IPS-15b (cell line): ENCODE measurements around the gene ZNF844.
"Not testable (repeated sequence)": the region's sequence is repeated elsewhere in the genome, so short reads cannot be mapped to it uniquely, and the experiment has no call there.

Experiments
- H3K27me3 ChIP-seq: one replicate; pipeline ENCODE4 v1.6.1; 2013; ENCODE audit warnings: low read length; ENCODE audit not compliant: control insufficient read depth, insufficient read depth
- H3K36me3 ChIP-seq: one replicate; pipeline ENCODE4 v1.6.1; 2013; ENCODE audit warnings: low read length; ENCODE audit not compliant: control insufficient read depth, insufficient read depth
- H3K4me1 ChIP-seq: one replicate; pipeline ENCODE4 v1.6.1; 2013; ENCODE audit warnings: mild to moderate bottlenecking, low read length; ENCODE audit not compliant: control insufficient read depth, insufficient read depth
- H3K4me3 ChIP-seq: one replicate; pipeline ENCODE4 v1.5.1; 2013; ENCODE audit warnings: low read depth, low read length
- H3K9ac ChIP-seq: one replicate; pipeline ENCODE4 v1.6.1; 2013; ENCODE audit warnings: low read depth, mild to moderate bottlenecking, low read length
- H3K9me3 ChIP-seq: one replicate; pipeline ENCODE4 v1.6.1; 2013; ENCODE audit warnings: mild to moderate bottlenecking, low read length; ENCODE audit not compliant: control insufficient read depth, insufficient read depth

The ZNF844 gene

DNA sequence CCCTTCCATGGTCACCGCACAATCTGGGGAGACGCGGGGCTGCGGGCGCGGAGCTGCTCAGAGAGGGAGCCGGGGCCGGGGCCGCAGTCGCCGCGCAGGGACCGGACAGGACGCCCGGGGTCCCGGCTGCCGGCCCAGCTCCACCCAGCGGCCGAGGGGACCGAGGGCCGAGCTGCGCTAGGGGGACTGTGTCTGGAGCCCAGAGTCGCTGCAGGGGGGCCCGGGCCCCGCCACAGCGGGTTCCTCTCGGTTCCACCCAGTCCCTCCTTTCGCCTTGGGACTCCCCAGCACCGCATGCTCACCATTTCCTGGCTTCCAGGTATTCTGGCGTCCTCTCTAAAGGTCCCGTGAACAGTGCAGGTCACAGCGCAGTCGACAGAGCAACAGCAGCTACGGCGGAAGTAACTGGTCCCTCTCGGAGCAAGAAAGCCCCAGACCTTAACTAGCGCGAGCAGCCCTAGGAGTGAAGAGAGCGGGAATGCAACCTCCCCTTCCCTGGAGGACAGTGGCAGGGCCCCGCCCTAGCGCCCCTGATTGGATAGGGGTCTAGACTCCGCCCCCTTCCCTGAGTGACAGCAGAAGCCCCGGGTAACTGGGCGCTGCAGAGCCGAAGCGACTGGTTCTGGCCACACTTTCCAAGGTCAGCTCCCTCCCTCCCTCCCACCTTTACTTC, 11.9 kb upstream of the ZNF844 start, which contains the start of gene ZNF878:
Gene ZNF878 (minus strand): TSS at position 465 of the 673 bp plus-strand sequence. CDS start 160 bp downstream, at position 305.
- Histone ChIP-seq H3K4me1 (peaks cover 2% of the 10 kb centered on the region), H3K9ac (peak within 1 kb of the TSS; percentile 85), H3K4me3 (peak within 1 kb of the TSS; percentile 93), H3K27me3 (peaks cover 2% of the 10 kb centered on the region), H3K9me3 (no peaks in the 10 kb centered on the region), H3K36me3 (no peaks in the 10 kb centered on the region)

DNA sequence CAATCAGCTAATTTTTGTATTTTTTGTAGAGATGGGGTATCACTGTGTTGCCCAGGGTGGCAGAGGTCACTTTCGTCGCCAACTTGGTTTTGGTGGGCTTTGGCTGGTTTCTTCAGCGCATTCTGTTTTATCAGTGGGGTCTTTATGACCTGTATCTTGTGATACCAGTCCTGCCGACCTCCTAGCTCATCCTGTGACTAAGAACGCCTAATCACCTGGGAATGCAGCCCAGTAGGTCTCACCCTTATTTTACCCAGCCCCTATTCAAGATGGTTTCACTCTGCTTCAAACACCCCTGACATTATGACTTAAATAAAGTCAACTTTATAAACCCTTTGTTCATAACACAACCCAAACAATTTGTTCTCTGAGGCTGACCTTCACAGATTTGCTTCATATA, 8.7 kb upstream of the ZNF844 start:
- H3K36me3 ChIP-seq = no peaks in the 10 kb centered on the region
- peaks cover 5% of the 10 kb centered on the region for H3K4me1 ChIP-seq
- H3K27me3 ChIP-seq = peaks cover 2% of the 10 kb centered on the region

DNA sequence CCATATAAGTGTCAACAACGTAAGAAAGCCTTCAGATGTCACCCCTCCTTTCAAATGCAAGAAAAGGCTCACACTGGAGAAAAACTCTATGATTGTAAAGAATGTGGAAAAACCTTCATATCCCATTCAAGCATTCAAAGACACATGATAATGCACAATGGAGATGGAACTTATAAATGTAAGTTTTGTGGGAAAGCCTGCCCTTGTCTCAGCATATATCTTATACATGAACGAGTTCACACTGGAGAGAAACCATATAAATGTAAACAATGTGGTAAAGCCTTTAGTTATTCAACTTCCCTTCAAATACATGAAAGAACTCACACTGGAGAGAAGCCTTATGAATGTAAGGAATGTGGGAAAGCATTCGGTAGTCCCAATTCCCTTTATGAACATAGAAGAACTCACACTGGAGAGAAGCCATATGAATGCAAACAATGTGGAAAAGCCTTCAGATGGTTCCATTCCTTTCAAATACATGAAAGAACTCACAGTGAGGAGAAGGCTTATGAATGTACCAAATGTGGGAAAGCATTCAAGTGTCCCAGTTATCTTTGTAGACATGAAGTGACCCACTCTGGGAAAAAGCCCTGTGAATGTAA, 11.1 kb downstream of the ZNF844 start:
- H3K36me3 ChIP-seq = peaks cover 53% of the 10 kb centered on the region

More for the DNA sequence above, 8.7 kb upstream of the ZNF844 start:
- Histone ChIP-seq H3K4me3 (no peak overlapping the region), H3K9ac (no peak overlapping the region), H3K9me3 (no peaks in the 10 kb centered on the region)

DNA sequence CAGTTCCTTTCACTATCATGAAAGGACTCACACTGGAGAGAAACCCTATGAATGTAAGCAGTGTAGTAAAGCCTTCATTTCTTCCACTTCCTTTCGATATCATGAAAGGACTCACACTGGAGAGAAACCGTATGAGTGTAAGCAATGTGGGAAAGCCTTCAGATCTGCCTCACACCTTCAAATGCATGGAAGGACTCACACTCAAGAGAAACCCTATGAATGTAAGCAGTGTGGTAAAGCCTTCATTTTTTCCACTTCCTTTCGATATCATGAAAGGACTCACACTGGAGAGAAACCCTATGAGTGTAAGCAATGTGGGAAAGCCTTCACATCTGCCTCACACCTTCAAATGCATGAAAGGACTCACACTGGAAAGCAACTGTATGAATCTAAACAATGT, 11.8 kb downstream of the ZNF844 start:
- H3K4me3 ChIP-seq, H3K9ac ChIP-seq, H3K4me1 ChIP-seq, H3K27me3 ChIP-seq: not testable (repeated sequence)
- Histone ChIP-seq H3K9me3 (peaks cover 61% of the 10 kb centered on the region), H3K36me3 (peaks cover 56% of the 10 kb centered on the region)

More for the DNA sequence above, 11.1 kb downstream of the ZNF844 start:
- Histone ChIP-seq H3K27me3 (no peaks in the 10 kb centered on the region), H3K4me3 (no peak overlapping the region), H3K9ac (no peak overlapping the region), H3K9me3 (peaks cover 58% of the 10 kb centered on the region), H3K4me1 (no peaks in the 10 kb centered on the region)

DNA sequence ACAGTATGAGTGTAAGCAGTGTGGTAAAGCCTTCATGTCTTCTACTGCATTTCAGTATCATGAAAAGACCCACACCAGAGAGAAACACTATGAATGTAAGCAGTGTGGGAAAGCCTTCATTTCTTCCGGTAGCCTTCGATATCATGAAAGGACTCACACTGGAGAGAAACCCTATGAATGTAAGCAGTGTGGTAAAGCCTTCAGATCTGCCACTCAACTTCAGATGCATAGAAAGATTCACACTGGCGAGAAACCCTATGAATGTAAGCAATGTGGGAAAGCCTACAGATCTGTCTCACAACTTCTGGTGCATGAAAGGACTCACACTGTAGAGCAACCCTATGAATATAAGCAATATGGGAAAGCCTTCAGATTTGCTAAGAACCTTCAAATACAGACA, 12.8 kb downstream of the ZNF844 start:
- Histone ChIP-seq H3K9ac (no peak overlapping the region), H3K4me1 (no peaks in the 10 kb centered on the region), H3K36me3 (peaks cover 53% of the 10 kb centered on the region), H3K4me3 (no peak overlapping the region), H3K9me3 (peaks cover 58% of the 10 kb centered on the region), H3K27me3 (no peaks in the 10 kb centered on the region)

DNA sequence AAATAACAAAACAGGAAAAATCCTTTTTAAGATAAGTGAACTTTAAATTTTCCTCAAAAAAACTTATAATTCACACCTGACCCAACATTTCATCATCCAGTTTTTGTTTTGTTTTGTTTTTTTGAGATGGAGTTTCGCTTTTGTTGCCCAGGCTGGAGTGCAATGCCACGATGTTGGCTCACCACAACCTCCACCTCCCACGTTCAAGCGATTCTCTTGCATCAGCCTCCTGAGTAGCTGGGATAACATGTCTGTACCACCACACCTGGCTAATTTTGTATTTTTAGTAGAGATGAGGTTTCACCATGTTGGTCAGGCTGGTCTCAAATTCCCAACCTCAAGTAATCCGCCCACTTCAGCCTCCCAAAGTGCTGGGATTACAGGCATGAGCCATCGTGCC, 18.8 kb downstream of the ZNF844 start:
- H3K27me3 ChIP-seq, H3K36me3 ChIP-seq, H3K4me3 ChIP-seq, H3K4me1 ChIP-seq, H3K9ac ChIP-seq: not testable (repeated sequence)
- peaks cover 13% of the 10 kb centered on the region for H3K9me3 ChIP-seq

DNA sequence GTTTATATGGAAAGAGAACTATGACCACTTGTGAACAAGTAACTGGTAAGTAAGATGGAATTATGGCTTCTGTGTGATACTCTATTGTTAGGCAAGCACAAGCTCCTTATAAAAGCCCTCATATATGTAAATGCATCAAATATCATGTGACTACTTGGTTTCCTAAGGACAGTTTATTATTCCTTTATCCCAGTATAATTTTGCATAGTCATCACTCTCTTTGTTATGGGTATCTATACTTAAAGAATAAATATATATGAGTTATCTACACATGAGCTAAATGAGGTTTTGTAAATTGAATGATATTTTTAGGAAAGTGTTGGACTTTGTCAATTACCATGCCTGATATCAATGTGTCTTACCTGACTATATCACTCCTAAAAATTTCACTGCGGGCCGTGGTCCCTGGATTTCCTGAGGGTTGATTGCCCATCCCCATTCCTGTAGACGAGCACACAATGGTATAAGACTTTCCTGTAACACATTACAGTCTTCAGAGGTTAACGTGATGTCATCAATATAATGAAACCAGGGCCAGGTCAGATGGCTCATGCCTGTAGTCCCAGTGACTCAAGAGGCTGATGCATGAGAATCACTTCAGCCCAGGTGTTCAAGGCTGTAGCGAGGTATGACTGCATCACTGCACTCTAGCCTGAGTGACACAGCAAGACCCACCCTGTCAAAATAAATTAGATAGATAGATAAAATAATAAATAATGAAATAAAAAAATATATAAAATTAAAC, 20.7 kb downstream of the ZNF844 start:
- Histone ChIP-seq H3K36me3 (peaks cover 6% of the 10 kb centered on the region), H3K4me1 (no peaks in the 10 kb centered on the region), H3K9ac (no peak overlapping the region), H3K9me3 (peaks cover 3% of the 10 kb centered on the region), H3K27me3 (no peaks in the 10 kb centered on the region), H3K4me3 (no peak overlapping the region)

DNA sequence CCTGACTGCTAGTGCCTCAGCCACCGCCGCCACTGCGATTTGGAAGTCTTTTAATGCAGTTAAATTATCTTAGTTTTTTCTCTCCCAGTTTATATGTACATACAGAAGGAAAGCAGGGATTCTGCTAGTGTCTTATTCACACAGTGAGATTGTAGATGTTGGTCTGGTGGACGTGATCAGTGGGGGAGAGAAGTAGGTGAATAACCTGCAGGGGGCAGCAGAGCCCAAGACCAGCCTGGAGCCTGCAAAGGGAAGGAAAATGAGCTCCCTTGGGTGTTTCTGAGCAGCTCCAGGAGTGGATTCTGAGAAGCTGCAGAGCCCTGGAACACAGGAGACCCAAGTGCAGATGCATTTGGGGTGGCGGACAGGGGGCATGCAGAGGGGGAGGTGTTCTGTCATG, 26.3 kb downstream of the ZNF844 start:
- H3K36me3 ChIP-seq = no peaks in the 10 kb centered on the region

DNA sequence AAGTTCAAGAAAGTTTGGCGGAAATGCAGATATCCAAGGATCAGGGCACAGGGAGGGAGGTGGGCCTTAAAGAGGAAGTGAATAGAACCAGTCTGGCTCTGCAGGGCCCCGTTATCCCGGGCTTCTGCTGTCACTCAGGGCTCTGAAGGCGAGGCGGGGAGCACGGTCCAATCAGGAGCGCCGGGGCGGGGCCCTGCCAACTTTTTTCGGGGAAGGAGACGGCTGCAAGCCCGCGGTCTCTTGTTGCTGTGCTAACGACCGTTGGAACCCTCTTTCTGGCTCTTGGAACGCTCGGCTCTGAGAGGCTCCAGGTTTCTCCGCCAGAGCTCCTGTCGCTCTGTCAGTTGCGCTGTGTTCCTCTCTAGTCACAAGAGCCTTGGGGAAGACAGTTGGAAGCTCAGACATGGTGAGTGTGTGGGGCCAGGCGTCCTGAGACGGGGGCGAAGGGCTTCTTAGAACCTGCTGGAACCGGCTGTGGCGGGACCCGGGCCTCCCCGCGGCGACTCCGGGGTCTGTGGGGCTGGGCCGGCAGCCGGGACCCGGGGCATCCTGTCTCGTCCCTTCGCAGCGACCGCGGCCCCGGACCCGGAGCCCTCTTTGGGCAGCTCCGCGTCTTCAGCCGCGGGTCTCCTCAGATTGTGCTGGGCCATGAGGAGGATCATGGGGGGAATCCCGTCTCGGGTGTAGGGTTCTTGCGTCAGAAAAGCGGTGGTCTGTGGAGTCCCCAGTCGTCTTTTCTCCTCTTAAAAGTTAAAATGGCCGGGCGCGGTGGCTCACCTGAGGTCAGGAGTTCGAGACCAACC, 27.7 kb downstream of the ZNF844 start:
- peaks cover 5% of the 10 kb centered on the region for H3K9me3 ChIP-seq
- H3K4me1 ChIP-seq = no peaks in the 10 kb centered on the region
- peak overlapping the region; percentile 96 for H3K4me3 ChIP-seq
- H3K9ac ChIP-seq = peak overlapping the region; percentile 90
- no peaks in the 10 kb centered on the region for H3K27me3 ChIP-seq
- no peaks in the 10 kb centered on the region for H3K36me3 ChIP-seq

More for the DNA sequence above, 26.3 kb downstream of the ZNF844 start:
- Histone ChIP-seq H3K27me3 (no peaks in the 10 kb centered on the region), H3K9ac (no peak overlapping the region), H3K9me3 (no peaks in the 10 kb centered on the region), H3K4me3 (no peak overlapping the region), H3K4me1 (no peaks in the 10 kb centered on the region)

DNA sequence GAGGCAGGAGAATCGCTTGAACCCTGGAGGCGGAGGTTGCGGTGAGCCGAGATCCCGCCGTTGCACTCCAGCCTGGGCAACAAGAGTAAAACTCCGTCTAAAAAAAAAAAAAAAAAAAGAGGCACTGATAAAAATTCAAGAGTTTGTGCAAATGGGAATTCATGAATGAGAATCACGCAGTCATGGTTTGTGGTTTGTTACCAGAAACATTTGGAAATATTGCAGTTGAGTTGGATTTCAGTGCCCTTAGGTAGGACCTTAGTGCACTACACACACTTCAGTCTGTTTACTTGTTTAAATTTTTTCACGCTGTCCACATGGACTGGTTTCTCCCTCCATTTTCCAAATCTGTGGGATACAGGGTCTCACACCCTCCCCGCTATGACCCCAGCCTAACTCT, 28.4 kb downstream of the ZNF844 start:
- no peaks in the 10 kb centered on the region for H3K27me3 ChIP-seq
- H3K4me1 ChIP-seq = no peaks in the 10 kb centered on the region
- peaks cover 6% of the 10 kb centered on the region for H3K9me3 ChIP-seq
- H3K4me3 ChIP-seq = peak overlapping the region; percentile 96
- peak overlapping the region; percentile 1 for H3K9ac ChIP-seq
- H3K36me3 ChIP-seq = peaks cover under 1% of the 10 kb centered on the region

DNA sequence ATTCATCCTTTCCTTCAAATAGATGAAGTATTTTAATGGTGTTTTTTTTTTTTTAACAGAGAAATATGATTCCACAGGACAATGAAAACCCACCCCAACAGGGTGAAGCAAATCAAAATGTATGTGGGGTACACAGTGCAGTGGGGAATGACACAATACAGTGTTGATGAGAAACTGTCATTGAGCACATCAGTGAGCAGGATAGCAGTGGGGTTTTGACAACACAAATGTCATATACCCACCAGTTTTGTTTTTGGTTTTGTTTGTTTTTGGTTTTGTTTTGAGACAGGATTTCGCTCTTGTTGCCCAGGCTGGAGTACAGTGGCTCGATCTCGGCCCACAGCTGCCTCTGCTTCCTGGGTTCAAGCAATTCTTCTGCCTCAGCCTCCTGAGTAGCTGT, 29.2 kb downstream of the ZNF844 start:
- Histone ChIP-seq H3K4me1 (no peaks in the 10 kb centered on the region), H3K4me3 (no peak overlapping the region), H3K36me3 (peaks cover 4% of the 10 kb centered on the region), H3K27me3 (no peaks in the 10 kb centered on the region), H3K9ac (no peak overlapping the region), H3K9me3 (peaks cover 10% of the 10 kb centered on the region)
